Glomerular visceral epithelial cell (primary cell): ENCODE measurements around the gene QKI.
"Not testable (repeated sequence)": the region's sequence is repeated elsewhere in the genome, so short reads cannot be mapped to it uniquely, and the experiment has no call there.

ENCODE experiments used
- DNase-seq: peaks from one replicate; pipeline ENCODE4 v3.0.0-alpha.2; 2016; ENCODE audit errors: extremely low spot score

QKI gene

DNA sequence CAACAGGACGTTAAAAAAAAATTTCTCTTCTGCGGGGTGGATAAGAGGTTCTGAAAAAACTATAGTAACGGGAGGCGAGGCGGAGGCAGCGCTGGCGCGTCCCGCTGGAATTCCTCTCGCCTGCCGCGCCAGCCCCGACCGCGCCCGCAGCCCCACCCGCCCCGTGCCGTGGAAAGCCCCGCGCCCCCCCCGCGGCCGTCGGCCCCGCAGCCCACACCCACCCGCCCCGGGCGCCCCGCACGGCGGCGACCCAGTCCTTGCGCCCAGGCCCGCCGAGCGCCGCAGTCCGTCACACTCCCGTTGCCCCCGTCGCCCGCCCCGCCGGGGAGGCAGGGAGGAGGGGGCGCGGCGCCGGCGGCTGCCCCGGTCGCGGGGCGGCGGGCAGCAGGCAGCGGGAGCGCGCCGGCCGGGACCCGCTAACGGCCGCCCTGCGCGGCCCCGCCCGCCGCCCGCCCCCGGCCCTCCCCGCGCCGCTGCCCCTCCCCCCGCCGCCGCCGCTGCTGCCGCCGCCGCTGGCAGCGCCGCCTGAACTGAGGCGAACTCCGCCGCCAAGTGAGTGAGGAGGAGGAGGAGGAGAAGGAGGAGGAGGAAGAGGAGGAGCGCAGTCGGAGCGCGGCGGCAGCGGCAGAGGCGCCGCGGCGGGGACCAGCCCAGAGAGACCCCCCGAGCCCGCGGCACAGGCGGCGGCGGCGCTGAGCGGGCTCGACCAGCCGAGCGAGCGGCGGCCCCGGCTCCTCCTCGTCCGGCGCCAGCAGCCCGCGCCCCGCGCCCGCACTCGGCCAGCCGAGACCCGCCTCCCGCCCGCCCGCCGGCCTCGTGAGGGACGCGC lies at the start of gene QKI:
TSS of gene QKI (plus strand) at position 602 of the 829 bp plus-strand sequence. CDS start 476 bp downstream, outside the sequence.
- peak; percentile 92 for DNase-seq

GRCh38 chr6:163366288-163366687 lies 48.2 kb upstream of the QKI start:
- no peak for DNase-seq

DNA sequence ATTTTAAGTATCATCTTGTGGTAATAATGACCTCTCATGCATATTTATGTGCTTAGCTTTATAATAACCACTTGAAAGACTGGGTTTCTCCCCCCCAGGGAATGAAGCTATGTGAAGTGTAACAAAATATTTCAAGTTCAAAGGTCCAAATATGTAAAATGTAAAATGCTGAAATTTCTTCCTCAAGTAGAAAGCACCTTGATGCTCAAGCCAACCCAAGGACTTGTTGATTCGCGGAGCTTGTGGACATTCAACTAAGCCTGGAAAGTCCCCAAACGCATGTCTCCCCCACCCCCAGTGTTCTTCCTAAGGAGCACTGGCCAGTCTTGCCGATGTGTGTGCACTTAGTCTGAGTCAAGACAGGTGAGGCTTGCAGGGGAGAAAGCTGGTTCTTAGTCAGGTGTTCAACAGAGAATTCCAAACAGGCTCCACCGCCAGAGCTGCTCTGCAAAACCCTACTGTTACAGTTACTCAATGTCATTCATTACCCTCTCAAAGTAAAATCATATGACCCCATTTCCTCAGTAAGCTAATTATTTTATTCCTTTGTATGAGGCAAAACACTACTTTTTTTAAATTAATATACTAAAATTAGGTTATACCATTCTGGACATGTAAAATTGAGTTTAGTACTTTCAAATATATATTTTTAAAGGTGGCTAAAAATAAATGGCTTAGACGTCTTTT lies 46.9 kb upstream of the QKI start:
- no peak for DNase-seq

DNA sequence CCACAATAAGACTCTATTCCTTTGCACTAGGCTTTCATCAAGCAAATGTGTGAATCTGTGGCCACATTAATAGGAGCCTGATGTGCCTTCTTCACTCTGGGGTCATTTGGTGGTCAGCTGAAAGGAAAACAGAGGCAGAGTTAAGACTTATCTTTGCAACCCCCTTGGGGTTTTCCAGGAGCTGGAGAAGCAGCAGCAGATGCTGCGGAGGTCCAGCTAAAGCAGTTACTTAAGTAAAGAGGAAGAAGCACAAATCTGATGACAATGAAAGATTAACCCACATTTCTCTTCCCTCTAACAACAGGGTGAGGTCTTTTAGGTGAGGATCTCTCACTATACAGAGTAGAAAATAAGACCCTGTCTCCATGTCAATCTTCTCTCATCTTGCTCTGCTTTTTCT lies 45.4 kb upstream of the QKI start:
- no peak for DNase-seq

- DNase-seq: no peak
These were observed 44.7 kb upstream of the QKI start for GRCh38 chr6:163369628-163370365.

DNA sequence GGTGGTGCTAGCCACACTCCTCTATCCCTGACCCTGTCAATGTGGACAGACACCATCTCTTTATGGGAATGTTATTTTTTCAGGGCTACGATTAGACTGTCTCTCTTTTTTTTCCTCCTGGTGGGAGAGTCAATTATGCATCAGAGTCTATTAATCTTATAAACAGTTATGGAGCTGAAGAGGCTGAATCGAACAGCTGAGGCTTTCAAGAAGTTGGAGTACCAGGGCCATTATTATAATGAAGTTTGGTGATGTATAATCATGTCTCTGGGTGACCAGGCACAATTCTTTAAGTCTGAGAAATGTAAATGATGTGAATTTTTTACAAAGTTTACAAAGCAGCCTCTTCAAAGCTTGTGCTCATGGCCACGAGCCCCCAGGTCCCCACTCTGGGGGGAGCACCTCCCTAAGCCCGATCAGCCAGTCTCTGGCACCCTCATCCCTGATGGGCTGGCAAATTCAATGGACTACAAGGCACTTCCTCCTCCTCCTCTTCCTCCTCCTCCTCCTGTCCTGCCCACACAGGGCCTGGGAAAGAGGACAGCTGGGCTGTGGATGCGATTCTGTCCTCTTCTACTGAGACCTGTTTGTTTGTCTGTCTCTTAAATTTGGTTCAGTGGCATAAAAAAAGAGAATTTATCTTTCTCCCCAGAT lies 43.9 kb upstream of the QKI start:
- DNase-seq: no peak

- DNase-seq: no peak
These were observed 43.4 kb upstream of the QKI start for GRCh38 chr6:163371129-163371528.

- DNase-seq: no peak
These were observed 41.3 kb upstream of the QKI start for GRCh38 chr6:163373240-163373639.

DNA sequence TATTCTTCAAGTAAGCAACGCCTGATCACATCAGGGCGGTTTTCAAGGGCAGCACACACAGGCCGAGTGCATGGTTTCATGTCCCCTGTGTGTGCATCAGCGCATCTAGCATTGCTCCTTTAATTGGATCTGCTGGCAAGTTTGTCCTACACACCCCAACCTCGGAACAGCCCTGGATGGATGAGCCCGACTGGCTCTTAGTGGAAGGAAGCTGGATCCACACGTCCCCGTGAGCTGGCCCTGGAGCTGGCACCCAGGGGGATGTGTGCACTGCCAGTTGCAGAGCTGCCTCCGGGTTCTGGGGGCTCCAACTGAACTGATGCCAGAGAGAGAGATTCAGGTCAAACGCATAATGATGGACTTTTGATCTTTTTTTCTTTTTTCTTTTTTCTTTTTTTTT lies 39.2 kb upstream of the QKI start:
- no peak for DNase-seq

DNA sequence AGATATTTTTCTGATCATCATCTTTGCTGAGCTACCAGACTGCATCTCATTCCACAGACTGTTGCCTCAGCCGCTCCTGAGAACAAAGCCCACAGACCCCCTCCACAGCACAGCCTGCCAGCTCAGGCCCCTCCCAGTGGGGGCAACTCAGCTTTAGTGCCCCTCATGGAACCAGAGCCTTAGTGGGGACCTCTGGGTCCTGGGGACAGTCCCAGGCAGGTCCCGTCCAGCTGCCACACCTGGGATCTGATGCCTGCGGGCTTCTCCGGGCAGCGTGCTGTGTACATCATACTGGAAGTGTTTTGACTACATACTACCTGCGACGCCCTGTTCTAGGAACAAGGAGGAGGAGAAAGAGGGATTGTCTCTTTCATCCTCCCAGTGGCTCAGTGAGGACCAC lies 38.3 kb upstream of the QKI start:
- DNase-seq: no peak

GRCh38 chr6:163377561-163377960 lies 37.0 kb upstream of the QKI start:
- no peak for DNase-seq

- DNase-seq: no peak
These were observed 34.3 kb upstream of the QKI start for GRCh38 chr6:163380216-163380615.

DNA sequence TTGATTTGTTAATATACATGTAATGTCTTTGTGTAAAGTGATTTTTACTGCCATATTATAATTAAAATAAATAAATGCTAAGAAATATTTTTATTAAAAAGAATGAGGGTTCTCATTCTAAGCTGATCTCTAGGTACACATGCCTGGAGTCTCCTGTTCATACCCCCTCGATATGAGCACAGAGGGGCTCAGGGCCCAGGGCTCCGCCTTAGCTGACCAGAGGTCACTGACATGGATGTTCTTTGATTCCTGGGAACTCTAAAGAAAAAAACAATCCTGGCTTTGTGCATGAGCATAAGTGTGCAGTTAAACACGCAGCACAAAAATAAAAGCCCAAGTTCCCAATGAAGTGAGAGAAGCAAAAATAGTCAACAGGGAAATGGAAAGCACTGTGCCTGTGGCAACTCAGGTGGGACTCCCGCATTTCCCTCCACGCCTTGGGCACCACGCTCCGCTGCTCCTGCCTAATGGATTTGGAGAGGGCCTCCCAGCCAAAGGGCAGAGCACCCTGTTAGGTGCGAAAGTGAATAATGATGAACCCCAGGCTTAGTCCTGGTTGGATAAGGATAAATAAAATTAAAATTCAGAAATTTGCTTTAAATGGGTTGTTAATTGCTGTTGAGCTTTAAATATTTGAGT lies 33.3 kb upstream of the QKI start:
- DNase-seq: no peak

DNA sequence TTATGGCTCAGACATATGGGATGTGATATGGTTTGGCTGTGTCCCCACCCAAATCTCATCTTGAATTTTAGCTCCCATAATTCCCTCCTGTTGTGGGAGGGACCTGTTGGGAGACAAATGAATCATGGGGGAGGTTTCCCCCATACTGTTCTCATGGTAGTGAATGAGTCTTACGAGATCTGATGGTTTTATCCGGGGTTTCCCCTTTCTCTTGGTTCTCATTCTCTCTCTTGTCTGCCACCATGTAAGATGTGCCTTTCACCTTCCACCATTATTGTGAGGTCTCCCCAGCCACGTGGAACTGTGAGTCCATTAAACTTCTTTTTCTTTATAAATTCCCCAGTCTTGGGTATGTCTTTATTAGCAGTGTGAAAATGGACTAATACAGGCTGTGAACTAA lies 31.1 kb upstream of the QKI start:
- not testable (repeated sequence) for DNase-seq

DNA sequence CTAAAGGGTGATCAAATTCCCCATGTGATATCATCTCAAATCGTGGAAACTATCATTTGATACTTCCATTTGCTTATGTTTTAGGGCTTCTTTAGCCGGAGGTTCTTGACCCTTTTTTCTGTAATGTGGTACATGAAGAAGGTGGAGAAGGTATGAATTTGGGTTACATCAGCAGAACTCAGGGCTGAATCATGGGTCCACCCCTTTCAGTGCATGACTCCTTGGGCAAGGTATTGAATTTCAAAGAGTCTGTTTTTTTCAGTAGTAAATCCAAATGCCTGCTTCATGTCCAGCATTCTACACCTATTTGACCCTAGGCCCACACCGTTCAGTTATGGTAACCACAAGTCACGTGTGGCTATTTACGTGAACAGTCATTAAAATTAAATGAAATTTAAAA lies 30.6 kb upstream of the QKI start:
- no peak for DNase-seq

DNA sequence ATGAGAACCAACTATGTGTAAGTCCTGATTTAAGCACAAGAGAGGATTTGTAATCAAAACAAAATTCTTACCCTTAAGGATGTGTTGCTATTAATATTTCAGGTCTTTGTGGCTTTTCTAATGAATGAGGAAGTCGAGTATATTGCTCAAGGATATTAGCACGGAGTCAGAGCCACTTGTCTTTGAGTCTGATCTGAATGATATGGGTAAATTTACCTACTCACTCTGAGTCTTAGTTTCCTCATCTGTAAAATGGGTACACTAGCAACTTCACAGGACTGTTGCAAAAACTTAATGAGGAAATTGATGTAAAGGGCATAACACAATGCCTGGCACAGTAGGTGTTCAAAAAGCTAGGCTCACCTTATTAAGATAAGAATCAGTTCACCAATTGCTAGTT lies 30.0 kb upstream of the QKI start:
- DNase-seq: no peak

DNA sequence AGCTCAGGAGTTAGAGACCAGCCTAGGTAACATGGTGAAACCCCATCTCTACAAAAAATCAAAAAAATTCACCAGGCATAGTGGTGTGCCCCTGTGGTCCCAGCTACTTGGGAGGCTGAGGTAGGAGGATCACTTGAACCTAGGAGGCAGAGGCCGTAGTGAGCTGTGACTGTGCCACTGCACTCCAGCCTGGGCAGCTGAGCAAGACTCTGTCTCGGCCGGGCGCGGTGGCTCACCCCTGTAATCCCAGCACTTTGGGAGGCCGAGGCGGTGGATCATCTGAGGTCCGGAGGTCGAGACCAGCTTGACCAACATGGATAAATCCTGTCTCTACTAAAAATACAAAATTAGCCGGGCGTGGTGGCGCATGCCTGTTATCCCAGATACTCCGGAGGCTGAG lies 29.0 kb upstream of the QKI start:
- not testable (repeated sequence) for DNase-seq

DNA sequence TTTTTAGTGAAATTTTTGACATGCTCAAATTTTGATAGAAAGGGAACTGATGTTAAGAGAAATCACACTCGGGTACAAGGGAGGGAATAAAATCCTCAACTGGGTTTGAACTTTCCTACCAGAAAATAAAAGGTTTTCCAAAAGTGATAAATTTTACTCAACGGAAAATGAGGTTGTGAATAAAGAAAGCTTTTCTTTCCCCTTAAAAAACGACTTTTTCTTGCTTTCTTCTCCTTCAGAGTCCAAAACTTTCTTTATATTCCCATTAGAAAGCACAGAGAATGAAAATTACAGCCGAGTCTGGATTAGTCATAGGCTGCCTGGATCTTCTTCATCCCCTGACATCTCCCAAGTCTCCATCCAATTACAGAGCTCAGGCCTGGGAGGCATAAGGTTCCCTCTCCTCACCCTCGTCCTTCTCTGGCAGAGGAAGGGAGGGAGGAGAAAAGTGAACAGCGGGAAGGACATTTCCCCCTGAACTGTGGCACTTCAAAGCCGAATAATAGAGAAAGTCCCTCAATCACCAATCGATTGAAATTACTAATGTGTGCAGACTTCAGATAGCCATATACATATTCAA lies 28.1 kb upstream of the QKI start:
- no peak for DNase-seq

- DNase-seq: no peak
These were observed 27.2 kb upstream of the QKI start for GRCh38 chr6:163387317-163387716.

- no peak for DNase-seq
These were observed 25.2 kb upstream of the QKI start for GRCh38 chr6:163389354-163389753.

DNA sequence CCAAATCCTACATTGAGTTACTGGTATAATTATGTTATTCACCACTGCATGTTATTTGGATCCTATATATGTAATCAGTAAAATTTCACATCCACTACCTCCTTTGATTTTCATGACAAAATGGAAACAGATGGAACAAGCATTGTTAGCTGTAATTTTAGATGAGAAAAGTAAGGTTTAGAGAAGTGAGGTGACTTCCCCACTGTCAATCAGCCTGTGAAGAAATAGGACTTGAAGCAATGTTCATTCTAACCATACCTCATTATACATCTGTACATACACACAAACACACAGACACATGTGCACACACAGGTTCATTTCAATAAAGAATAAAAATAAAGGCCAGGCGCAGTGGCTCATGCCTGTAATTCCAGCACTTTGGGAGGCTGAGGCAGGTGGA lies 23.7 kb upstream of the QKI start:
- no peak for DNase-seq
